Adipocyte (in vitro differentiated cells): ENCODE data around the gene CENATAC.
"Not testable (repeated sequence)": the region's sequence is repeated elsewhere in the genome, so short reads cannot be mapped to it uniquely, and the experiment has no call there.

Experiments used
- DNase-seq: peaks from one replicate; pipeline ENCODE4 v3.0.0-alpha.2; 2015; ENCODE audit warnings: low read depth
- H3K27me3 ChIP-seq: replicated peaks from 2 replicates; pipeline ENCODE4 v1.7.0; 2013; ENCODE audit warnings: mild to moderate bottlenecking, low read length, moderate library complexity; ENCODE audit not compliant: control insufficient read depth, insufficient read depth
- H3K36me3 ChIP-seq: 2 replicates; pipeline ENCODE4 v1.7.0; 2013; ENCODE audit warnings: low read length, mild to moderate bottlenecking, moderate library complexity; ENCODE audit not compliant: control insufficient read depth, insufficient read depth, severe bottlenecking
- H3K4me1 ChIP-seq: 2 replicates; pipeline ENCODE4 v1.7.0; 2013; ENCODE audit warnings: mild to moderate bottlenecking, low read length, moderate library complexity; ENCODE audit not compliant: control insufficient read depth, insufficient read depth
- H3K4me3 ChIP-seq: 2 replicates; pipeline ENCODE4 v1.7.0; 2013; ENCODE audit warnings: mild to moderate bottlenecking, low read length, moderate library complexity
- H3K9ac ChIP-seq: 2 replicates; pipeline ENCODE4 v1.7.0; 2013; ENCODE audit warnings: mild to moderate bottlenecking, low read length, moderate library complexity
- H3K9me3 ChIP-seq: 2 replicates; pipeline ENCODE4 v1.7.0; 2013; ENCODE audit warnings: mild to moderate bottlenecking, low read length, moderate library complexity; ENCODE audit not compliant: control insufficient read depth

CENATAC gene

GRCh38 chr11:118998822-118999221, 884 bp downstream of the CENATAC start:
- no peaks in the 10 kb centered on the region for H3K27me3 ChIP-seq
- peaks cover 33% of the 10 kb centered on the region for H3K36me3 ChIP-seq
- H3K9me3 ChIP-seq, result no peaks in the 10 kb centered on the region
- H3K9ac ChIP-seq, result peak overlapping the region; percentile 91
- peaks cover 21% of the 10 kb centered on the region for H3K4me1 ChIP-seq
- H3K4me3 ChIP-seq, result peak overlapping the region; percentile 89
- DNase-seq, result peak; percentile 50

GRCh38 chr11:119000906-119001305, 3.0 kb downstream of the CENATAC start:
- peak; percentile 17 for DNase-seq
- no peak overlapping the region for H3K4me3 ChIP-seq
- H3K4me1 ChIP-seq, result peaks cover 21% of the 10 kb centered on the region
- no peak overlapping the region for H3K9ac ChIP-seq
- H3K9me3 ChIP-seq, result no peaks in the 10 kb centered on the region
- H3K36me3 ChIP-seq, result peaks cover 35% of the 10 kb centered on the region
- no peaks in the 10 kb centered on the region for H3K27me3 ChIP-seq

GRCh38 chr11:119006656-119007055, 8.7 kb downstream of the CENATAC start:
- Histone ChIP-seq H3K27me3 (no peaks in the 10 kb centered on the region), H3K9ac (no peak overlapping the region), H3K9me3 (no peaks in the 10 kb centered on the region), H3K4me1 (no peaks in the 10 kb centered on the region), H3K4me3 (no peak overlapping the region), H3K36me3 (peaks cover 42% of the 10 kb centered on the region)
- DNase-seq, result no peak

GRCh38 chr11:119011476-119012053, 13.6 kb downstream of the CENATAC start:
- Histone ChIP-seq H3K4me3 (no peak overlapping the region), H3K9ac (no peak overlapping the region), H3K9me3 (no peaks in the 10 kb centered on the region), H3K36me3 (peaks cover 66% of the 10 kb centered on the region), H3K4me1 (peaks cover 9% of the 10 kb centered on the region), H3K27me3 (no peaks in the 10 kb centered on the region)
- no peak for DNase-seq

GRCh38 chr11:119012629-119013170, 14.8 kb downstream of the CENATAC start:
- no peaks in the 10 kb centered on the region for H3K9me3 ChIP-seq
- no peak for DNase-seq
- no peak overlapping the region for H3K9ac ChIP-seq
- H3K4me3 ChIP-seq, result no peak overlapping the region
- peaks cover 15% of the 10 kb centered on the region for H3K4me1 ChIP-seq
- peaks cover 61% of the 10 kb centered on the region for H3K36me3 ChIP-seq
- no peaks in the 10 kb centered on the region for H3K27me3 ChIP-seq

GRCh38 chr11:119014209-119014924, 16.4 kb downstream of the CENATAC start:
- H3K9me3 ChIP-seq, result no peaks in the 10 kb centered on the region
- no peak overlapping the region for H3K9ac ChIP-seq
- no peak overlapping the region for H3K4me3 ChIP-seq
- peaks cover 15% of the 10 kb centered on the region for H3K4me1 ChIP-seq
- H3K36me3 ChIP-seq, result peaks cover 57% of the 10 kb centered on the region
- no peak for DNase-seq
- H3K27me3 ChIP-seq, result no peaks in the 10 kb centered on the region

GRCh38 chr11:119015054-119015611, 17.2 kb downstream of the CENATAC start:
- Histone ChIP-seq H3K4me3 (no peak overlapping the region), H3K4me1 (peaks cover 20% of the 10 kb centered on the region), H3K9me3 (no peaks in the 10 kb centered on the region), H3K36me3 (peaks cover 56% of the 10 kb centered on the region), H3K9ac (no peak overlapping the region), H3K27me3 (no peaks in the 10 kb centered on the region)
- DNase-seq, result no peak

- no peaks in the 10 kb centered on the region for H3K9me3 ChIP-seq
- H3K36me3 ChIP-seq, result peaks cover 50% of the 10 kb centered on the region
- peaks cover 27% of the 10 kb centered on the region for H3K4me1 ChIP-seq
- peak overlapping the region; percentile 92 for H3K4me3 ChIP-seq
- no peak for DNase-seq
- H3K27me3 ChIP-seq, result no peaks in the 10 kb centered on the region
- peak overlapping the region; percentile 96 for H3K9ac ChIP-seq
These were observed 18.5 kb downstream of the CENATAC start for GRCh38 chr11:119016216-119017009.

GRCh38 chr11:119017377-119017776, 19.4 kb downstream of the CENATAC start:
- not testable (repeated sequence) for DNase-seq, H3K9me3 ChIP-seq, H3K27me3 ChIP-seq
- Histone ChIP-seq H3K36me3 (peaks cover 46% of the 10 kb centered on the region), H3K4me1 (peaks cover 28% of the 10 kb centered on the region), H3K4me3 (peak overlapping the region; percentile 92), H3K9ac (peak overlapping the region; percentile 96)

- Histone ChIP-seq H3K36me3 (peaks cover 45% of the 10 kb centered on the region), H3K4me3 (peak within 1 kb of the TSS; percentile 92), H3K4me1 (peaks cover 31% of the 10 kb centered on the region), H3K27me3 (no peaks in the 10 kb centered on the region), H3K9me3 (no peaks in the 10 kb centered on the region), H3K9ac (peak within 1 kb of the TSS; percentile 96)
- peak; percentile 98 for DNase-seq
These were observed 20.4 kb downstream of the CENATAC start, which contains the start of the genes RPS25 and TRAPPC4 for GRCh38 chr11:119018074-119018938. Gene RPS25, minus strand, starts transcription at chr11:119018343. Its CDS starts 59 bp downstream, at chr11:119018284. Gene TRAPPC4, plus strand, starts transcription at chr11:119018766. Its CDS starts 30 bp downstream, at chr11:119018796.
